ENCODE results near the gene GOLGA6L10. TPM values are rescaled to one million over a fixed set of nuclear protein-coding genes. Genes with fewer than 3 reads are reported as not detected.
"Not testable (repeated sequence)": the region's sequence is repeated elsewhere in the genome, so short reads cannot be mapped to it uniquely, and the experiment has no call there.

The GOLGA6L10 gene
- total RNA-seq, 1 donor: 1.4 TPM

GRCh38 chr15:82312586-82313349 lies 36.5 kb downstream of the GOLGA6L10 start:
- Histone ChIP-seq H2AFZ (ENCODE audit: low read length) (no peak overlapping the region), H3K36me3 (ENCODE audit: insufficient read depth, low read length) (no peaks in the 10 kb centered on the region)
- DNase-seq (ENCODE audit: insufficient read length, low spot score, missing footprints): no peak

GRCh38 chr15:82311321-82311720 lies 38.0 kb downstream of the GOLGA6L10 start:
- not testable (repeated sequence) for H3K4me2 ChIP-seq (ENCODE audit: insufficient read depth, low read length); H2AFZ ChIP-seq (ENCODE audit: low read length); H3K4me1 ChIP-seq (ENCODE audit: insufficient read depth, low read length); H4K20me1 ChIP-seq (ENCODE audit: insufficient read depth, low read length); H3K79me2 ChIP-seq (ENCODE audit: insufficient read depth, low read length); H3K27me3 ChIP-seq (ENCODE audit: insufficient read depth, low read length); H3K36me3 ChIP-seq (ENCODE audit: insufficient read depth, low read length); H3K9me3 ChIP-seq (ENCODE audit: low read depth, low read length); H3K4me3 ChIP-seq (ENCODE audit: insufficient read depth, low read length); DNase-seq (ENCODE audit: insufficient read length, low spot score, missing footprints); H3K27ac ChIP-seq (ENCODE audit: low read depth, low read length)

More at GRCh38 chr15:82312586-82313349, 36.5 kb downstream of the GOLGA6L10 start:
- Histone ChIP-seq H3K27me3 (ENCODE audit: insufficient read depth, low read length) (peaks cover 4% of the 10 kb centered on the region), H3K4me2 (ENCODE audit: insufficient read depth, low read length) (no peak overlapping the region), H4K20me1 (ENCODE audit: insufficient read depth, low read length) (no peaks in the 10 kb centered on the region), H3K4me3 (ENCODE audit: insufficient read depth, low read length) (no peak overlapping the region), H3K27ac (ENCODE audit: low read depth, low read length) (no peak overlapping the region), H3K4me1 (ENCODE audit: insufficient read depth, low read length) (no peaks in the 10 kb centered on the region), H3K79me2 (ENCODE audit: insufficient read depth, low read length) (no peaks in the 10 kb centered on the region), H3K9me3 (ENCODE audit: low read depth, low read length) (no peaks in the 10 kb centered on the region)
- TF ChIP-seq CTCF (IDR thresholded peaks at IDR 0.05; ENCODE audit: extremely low read depth, low read depth, low read length): no peak

- no peaks in the 10 kb centered on the region for H3K79me2 ChIP-seq (ENCODE audit: insufficient read depth, low read length)
- no peak overlapping the region for H3K27ac ChIP-seq (ENCODE audit: low read depth, low read length)
- TF ChIP-seq CTCF (IDR thresholded peaks at IDR 0.05; ENCODE audit: extremely low read depth, low read depth, low read length): no peak
- DNase-seq (ENCODE audit: insufficient read length, low spot score, missing footprints): no peak
- no peak overlapping the region for H3K4me3 ChIP-seq (ENCODE audit: insufficient read depth, low read length)
- H3K4me1 ChIP-seq (ENCODE audit: insufficient read depth, low read length): no peaks in the 10 kb centered on the region
- H3K27me3 ChIP-seq (ENCODE audit: insufficient read depth, low read length): peaks cover 9% of the 10 kb centered on the region
- no peak overlapping the region for H2AFZ ChIP-seq (ENCODE audit: low read length)
- no peaks in the 10 kb centered on the region for H3K36me3 ChIP-seq (ENCODE audit: insufficient read depth, low read length)
- no peaks in the 10 kb centered on the region for H3K9me3 ChIP-seq (ENCODE audit: low read depth, low read length)
- no peaks in the 10 kb centered on the region for H4K20me1 ChIP-seq (ENCODE audit: insufficient read depth, low read length)
- H3K4me2 ChIP-seq (ENCODE audit: insufficient read depth, low read length): no peak overlapping the region
These were observed 39.5 kb downstream of the GOLGA6L10 start for GRCh38 chr15:82309802-82310201.

GRCh38 chr15:82307714-82308081 lies 41.6 kb downstream of the GOLGA6L10 start:
- Histone ChIP-seq H3K36me3 (ENCODE audit: insufficient read depth, low read length) (no peaks in the 10 kb centered on the region), H3K9me3 (ENCODE audit: low read depth, low read length) (no peaks in the 10 kb centered on the region), H2AFZ (ENCODE audit: low read length) (no peak overlapping the region), H3K79me2 (ENCODE audit: insufficient read depth, low read length) (no peaks in the 10 kb centered on the region), H3K4me1 (ENCODE audit: insufficient read depth, low read length) (no peaks in the 10 kb centered on the region), H4K20me1 (ENCODE audit: insufficient read depth, low read length) (no peaks in the 10 kb centered on the region), H3K27ac (ENCODE audit: low read depth, low read length) (no peak overlapping the region), H3K4me3 (ENCODE audit: insufficient read depth, low read length) (no peak overlapping the region), H3K4me2 (ENCODE audit: insufficient read depth, low read length) (no peak overlapping the region), H3K27me3 (ENCODE audit: insufficient read depth, low read length) (peaks cover 9% of the 10 kb centered on the region)
- TF ChIP-seq CTCF (IDR thresholded peaks at IDR 0.05; ENCODE audit: extremely low read depth, low read depth, low read length): no peak
- no peak for DNase-seq (ENCODE audit: insufficient read length, low spot score, missing footprints)
